GM21423 (cell line): ENCODE measurements around the gene SBNO2.

Experiments
- ATAC-seq: cut with Tn5 transposase; IDR thresholded peaks from one replicate; pipeline ENCODE4 v1.9.1; 2021; ENCODE audit warnings: mild to moderate bottlenecking, moderate library complexity; ENCODE audit not compliant: unreplicated experiment

Gene SBNO2

GRCh38 chr19:1063909-1064660, 110.0 kb downstream of the SBNO2 start:
- no peak for ATAC-seq

DNA sequence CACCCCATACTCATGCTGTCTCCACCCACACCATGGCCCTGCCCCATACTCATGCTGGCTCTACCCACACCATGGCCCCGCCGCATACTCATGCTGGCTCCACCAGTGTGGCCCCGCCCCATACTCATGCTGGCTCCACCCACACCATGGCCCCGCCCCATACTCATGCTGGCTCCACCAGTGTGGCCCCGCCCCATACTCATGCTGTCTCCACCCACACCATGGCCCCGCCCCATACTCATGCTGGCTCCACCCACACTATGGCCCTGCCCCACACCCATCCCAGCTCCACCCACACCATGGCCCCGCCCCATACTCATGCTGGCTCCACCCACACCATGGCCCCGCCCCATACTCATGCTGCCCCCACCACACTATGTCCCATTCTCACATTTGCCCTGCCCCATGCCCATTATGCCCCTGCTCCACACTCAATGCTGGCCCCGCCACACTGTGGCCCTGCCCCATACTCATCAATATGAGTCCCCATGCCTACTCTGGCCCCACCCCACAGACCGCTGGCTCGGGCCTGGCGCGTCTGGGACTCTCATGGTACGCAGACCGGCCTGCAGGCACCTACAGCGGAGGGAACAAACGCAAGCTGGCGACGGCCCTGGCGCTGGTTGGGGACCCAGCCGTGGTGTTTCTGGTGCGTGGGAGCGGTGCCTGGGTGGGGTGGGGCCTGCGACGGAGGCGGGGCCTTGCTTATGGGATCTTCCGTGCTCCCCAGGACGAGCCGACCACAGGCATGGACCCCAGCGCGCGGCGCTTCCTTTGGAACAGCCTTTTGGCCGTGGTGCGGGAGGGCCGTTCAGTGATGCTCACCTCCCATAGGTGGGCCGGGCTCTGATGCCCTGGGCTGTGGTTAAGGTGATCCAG, 110.8 kb downstream of the SBNO2 start:
- no peak for ATAC-seq

GRCh38 chr19:1062387-1063029, 111.6 kb downstream of the SBNO2 start:
- ATAC-seq: no peak

DNA sequence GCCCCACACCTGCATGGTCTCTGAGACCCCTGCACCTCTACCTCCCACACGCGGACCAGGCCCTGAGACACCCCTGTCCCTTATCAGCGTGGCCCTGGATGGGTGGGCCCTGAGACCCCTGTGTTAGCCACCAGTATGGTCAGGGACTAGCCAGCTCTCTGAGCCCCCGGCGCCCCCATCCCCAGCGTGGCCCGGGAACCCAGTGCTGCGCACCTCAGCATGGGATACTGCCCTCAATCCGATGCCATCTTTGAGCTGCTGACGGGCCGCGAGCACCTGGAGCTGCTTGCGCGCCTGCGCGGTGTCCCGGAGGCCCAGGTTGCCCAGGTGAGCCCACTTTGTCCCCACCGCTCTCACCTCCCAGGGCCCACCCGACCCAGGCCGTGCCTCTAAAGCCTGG, 112.1 kb downstream of the SBNO2 start:
- ATAC-seq: no peak

DNA sequence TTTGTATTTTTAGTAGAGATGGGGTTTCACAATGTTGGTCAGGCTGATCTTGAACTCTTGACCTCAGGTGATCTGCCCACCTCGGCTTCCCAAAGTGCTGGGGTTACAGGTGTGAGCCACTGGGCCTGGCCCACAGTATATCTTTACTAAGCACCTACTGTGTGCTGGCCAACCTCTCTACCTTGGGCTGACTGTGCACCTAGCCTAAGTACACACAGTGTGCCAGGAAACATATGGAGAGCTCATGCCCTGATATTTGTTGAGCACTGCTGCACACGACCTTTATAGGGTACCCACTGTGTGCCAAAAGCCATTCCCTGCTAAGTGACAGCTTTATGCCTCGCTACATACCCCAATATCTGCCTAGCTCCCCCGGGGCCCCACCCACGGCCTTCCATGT, 113.4 kb downstream of the SBNO2 start:
- no peak for ATAC-seq

GRCh38 chr19:1058112-1058511, 116.0 kb downstream of the SBNO2 start:
- ATAC-seq: no peak
